H1 (cell line): ENCODE data around the gene TAF1B. TPM values are rescaled to one million over a fixed set of nuclear protein-coding genes. Genes with fewer than 3 reads are reported as not detected.

Source experiments
- CHD2 ChIP-seq: IDR thresholded peaks from 2 replicates; pipeline ENCODE4 v1.6.1; 2012; ENCODE audit warnings: low read length, improper control_type of control experiment
- CREB1 ChIP-seq: IDR thresholded peaks from 2 replicates; pipeline ENCODE4 v1.6.1; 2012; ENCODE audit warnings: inconsistent platforms
- EGR1 ChIP-seq: IDR thresholded peaks from 2 replicates; pipeline ENCODE4 v1.6.1; 2011; ENCODE audit warnings: low read depth, low read length, borderline replicate concordance
- EZH2 ChIP-seq: fragments of 200-600 bp; sonication (generic); IDR thresholded peaks from 2 replicates; pipeline ENCODE4 v1.7.1; 2012; ENCODE audit warnings: low read depth, mild to moderate bottlenecking, moderate library complexity, low read length, inconsistent platforms; ENCODE audit not compliant: severe bottlenecking
- PHF8 ChIP-seq: fragments of 200-600 bp; sonication (generic); conservative IDR thresholded peaks from 2 replicates; pipeline ENCODE4 v1.7.1; 2012; ENCODE audit warnings: low read depth, mild to moderate bottlenecking, inconsistent platforms, low read length, moderate library complexity
- RBBP5 ChIP-seq: IDR thresholded peaks from 2 replicates; pipeline ENCODE4 v1.7.1; 2012; ENCODE audit warnings: low read depth, mild to moderate bottlenecking, inconsistent platforms, low read length, moderate library complexity, borderline replicate concordance
- SP2 ChIP-seq: IDR thresholded peaks from 2 replicates; pipeline ENCODE4 v1.6.1; 2012; ENCODE audit warnings: mild to moderate bottlenecking, low read length, inconsistent platforms
- TCF12 ChIP-seq: IDR thresholded peaks from 2 replicates; pipeline ENCODE4 v1.6.1; 2011; ENCODE audit warnings: low read depth, mild to moderate bottlenecking, low read length
- polyA plus RNA-seq, 7 experiments: library from polyadenylated mRNA; depleted of rRNA in 3 of 7; stranded (reverse) in 5 of 7; unstranded in 2 of 7; fragments of >200 nt in 5 of 7; fragments of 200-250 nt in 2 of 7; gene quantifications; 1 replicate in 5 of 7; 2 replicates in 1 of 7; 4 replicates in 1 of 7; pipeline versions ENCODE4 v1.2.1 to v1.2.3, GENCODE V29; 2011 to 2013; ENCODE audit warnings: missing spikeins in 2 of 7, mixed read lengths in 2 of 7
- total RNA-seq: library from RNA; stranded (reverse); fragmentation: NEBNext Ultra II Directional; extraction: Animal tissue kit (Norgen Biotek cat#: 25700); gene quantifications from 2 replicates; pipeline ENCODE4 v1.2.1, GENCODE V29; 2021
- TF ChIP-seq, protein P1 (sequence below): fragments of 300-600 bp; sonication (generic); IDR thresholded peaks from 2 replicates; pipeline ENCODE4 v1.7.1; 2012; ENCODE audit warnings: low read length, moderate library complexity, mild to moderate bottlenecking, inconsistent platforms; ENCODE audit not compliant: insufficient replicate concordance

The TAF1B gene
- total and polyA plus RNA-seq, 2 of the 8 experiments (the other 6 are each of a cell fraction or from before 2014, with no cell fraction given) = 6.6 to 25.2 TPM

DNA sequence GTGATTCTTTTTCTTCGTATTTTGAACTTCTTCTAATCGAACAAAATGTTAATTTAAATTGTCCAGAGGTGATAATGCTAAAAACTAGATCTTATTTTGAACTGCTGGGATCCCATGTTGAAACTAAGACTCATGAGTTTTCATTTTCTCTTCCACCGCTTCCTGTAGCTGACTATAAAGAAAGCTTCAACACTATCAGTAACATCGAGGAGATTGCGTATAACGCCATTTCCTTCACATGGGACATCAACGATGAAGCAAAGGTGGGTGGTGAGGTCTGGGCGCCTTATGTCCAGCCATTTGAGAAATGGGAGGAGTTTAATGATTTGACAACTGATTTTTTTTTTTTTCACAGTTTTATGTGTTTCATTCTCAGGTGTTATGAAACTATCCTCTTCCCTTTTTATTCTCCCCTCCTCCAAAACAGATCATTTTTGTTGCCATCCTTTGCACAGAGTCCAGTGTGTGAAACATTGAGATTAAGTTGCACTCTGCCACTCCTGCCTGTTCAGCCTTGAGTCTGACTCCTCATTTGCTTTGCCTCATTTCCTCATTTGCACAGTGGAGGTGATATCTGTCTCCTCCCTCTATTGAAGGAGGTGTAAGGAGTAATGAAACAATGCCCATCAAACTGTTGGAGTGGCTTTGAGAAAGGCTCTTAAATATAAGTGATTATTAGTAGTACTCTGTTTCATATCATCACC, 122.0 kb downstream of the TAF1B start (continued):
- TF ChIP-seq, protein P1, sequence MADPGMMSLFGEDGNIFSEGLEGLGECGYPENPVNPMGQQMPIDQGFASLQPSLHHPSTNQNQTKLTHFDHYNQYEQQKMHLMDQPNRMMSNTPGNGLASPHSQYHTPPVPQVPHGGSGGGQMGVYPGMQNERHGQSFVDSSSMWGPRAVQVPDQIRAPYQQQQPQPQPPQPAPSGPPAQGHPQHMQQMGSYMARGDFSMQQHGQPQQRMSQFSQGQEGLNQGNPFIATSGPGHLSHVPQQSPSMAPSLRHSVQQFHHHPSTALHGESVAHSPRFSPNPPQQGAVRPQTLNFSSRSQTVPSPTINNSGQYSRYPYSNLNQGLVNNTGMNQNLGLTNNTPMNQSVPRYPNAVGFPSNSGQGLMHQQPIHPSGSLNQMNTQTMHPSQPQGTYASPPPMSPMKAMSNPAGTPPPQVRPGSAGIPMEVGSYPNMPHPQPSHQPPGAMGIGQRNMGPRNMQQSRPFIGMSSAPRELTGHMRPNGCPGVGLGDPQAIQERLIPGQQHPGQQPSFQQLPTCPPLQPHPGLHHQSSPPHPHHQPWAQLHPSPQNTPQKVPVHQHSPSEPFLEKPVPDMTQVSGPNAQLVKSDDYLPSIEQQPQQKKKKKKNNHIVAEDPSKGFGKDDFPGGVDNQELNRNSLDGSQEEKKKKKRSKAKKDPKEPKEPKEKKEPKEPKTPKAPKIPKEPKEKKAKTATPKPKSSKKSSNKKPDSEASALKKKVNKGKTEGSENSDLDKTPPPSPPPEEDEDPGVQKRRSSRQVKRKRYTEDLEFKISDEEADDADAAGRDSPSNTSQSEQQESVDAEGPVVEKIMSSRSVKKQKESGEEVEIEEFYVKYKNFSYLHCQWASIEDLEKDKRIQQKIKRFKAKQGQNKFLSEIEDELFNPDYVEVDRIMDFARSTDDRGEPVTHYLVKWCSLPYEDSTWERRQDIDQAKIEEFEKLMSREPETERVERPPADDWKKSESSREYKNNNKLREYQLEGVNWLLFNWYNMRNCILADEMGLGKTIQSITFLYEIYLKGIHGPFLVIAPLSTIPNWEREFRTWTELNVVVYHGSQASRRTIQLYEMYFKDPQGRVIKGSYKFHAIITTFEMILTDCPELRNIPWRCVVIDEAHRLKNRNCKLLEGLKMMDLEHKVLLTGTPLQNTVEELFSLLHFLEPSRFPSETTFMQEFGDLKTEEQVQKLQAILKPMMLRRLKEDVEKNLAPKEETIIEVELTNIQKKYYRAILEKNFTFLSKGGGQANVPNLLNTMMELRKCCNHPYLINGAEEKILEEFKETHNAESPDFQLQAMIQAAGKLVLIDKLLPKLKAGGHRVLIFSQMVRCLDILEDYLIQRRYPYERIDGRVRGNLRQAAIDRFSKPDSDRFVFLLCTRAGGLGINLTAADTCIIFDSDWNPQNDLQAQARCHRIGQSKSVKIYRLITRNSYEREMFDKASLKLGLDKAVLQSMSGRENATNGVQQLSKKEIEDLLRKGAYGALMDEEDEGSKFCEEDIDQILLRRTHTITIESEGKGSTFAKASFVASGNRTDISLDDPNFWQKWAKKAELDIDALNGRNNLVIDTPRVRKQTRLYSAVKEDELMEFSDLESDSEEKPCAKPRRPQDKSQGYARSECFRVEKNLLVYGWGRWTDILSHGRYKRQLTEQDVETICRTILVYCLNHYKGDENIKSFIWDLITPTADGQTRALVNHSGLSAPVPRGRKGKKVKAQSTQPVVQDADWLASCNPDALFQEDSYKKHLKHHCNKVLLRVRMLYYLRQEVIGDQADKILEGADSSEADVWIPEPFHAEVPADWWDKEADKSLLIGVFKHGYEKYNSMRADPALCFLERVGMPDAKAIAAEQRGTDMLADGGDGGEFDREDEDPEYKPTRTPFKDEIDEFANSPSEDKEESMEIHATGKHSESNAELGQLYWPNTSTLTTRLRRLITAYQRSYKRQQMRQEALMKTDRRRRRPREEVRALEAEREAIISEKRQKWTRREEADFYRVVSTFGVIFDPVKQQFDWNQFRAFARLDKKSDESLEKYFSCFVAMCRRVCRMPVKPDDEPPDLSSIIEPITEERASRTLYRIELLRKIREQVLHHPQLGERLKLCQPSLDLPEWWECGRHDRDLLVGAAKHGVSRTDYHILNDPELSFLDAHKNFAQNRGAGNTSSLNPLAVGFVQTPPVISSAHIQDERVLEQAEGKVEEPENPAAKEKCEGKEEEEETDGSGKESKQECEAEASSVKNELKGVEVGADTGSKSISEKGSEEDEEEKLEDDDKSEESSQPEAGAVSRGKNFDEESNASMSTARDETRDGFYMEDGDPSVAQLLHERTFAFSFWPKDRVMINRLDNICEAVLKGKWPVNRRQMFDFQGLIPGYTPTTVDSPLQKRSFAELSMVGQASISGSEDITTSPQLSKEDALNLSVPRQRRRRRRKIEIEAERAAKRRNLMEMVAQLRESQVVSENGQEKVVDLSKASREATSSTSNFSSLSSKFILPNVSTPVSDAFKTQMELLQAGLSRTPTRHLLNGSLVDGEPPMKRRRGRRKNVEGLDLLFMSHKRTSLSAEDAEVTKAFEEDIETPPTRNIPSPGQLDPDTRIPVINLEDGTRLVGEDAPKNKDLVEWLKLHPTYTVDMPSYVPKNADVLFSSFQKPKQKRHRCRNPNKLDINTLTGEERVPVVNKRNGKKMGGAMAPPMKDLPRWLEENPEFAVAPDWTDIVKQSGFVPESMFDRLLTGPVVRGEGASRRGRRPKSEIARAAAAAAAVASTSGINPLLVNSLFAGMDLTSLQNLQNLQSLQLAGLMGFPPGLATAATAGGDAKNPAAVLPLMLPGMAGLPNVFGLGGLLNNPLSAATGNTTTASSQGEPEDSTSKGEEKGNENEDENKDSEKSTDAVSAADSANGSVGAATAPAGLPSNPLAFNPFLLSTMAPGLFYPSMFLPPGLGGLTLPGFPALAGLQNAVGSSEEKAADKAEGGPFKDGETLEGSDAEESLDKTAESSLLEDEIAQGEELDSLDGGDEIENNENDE = no peak
- TF ChIP-seq TCF12 (no peak), PHF8 (no peak), EZH2 (no peak), EGR1 (no peak), CREB1 (no peak), SP2 (no peak), RBBP5 (no peak), CHD2 (no peak)
- TF ChIP-seq, all 59 proteins: peak for 0
